HG03280 (cell line): ENCODE results near the gene TXN2.
A peak's percentile ranks its signal among the peaks of the same experiment; 100 is the strongest.
"Not testable (repeated sequence)": the region's sequence is repeated elsewhere in the genome, so short reads cannot be mapped to it uniquely, and the experiment has no call there.

Experiments
- ATAC-seq: cut with Tn5 transposase; IDR thresholded peaks from one replicate; pipeline ENCODE4 v1.9.1; 2021; ENCODE audit warnings: mild to moderate bottlenecking, moderate library complexity; ENCODE audit not compliant: unreplicated experiment

Gene TXN2, protein sequence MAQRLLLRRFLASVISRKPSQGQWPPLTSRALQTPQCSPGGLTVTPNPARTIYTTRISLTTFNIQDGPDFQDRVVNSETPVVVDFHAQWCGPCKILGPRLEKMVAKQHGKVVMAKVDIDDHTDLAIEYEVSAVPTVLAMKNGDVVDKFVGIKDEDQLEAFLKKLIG

GRCh38 chr22:36481393-36482168 lies at the start of gene TXN2:
TSS of gene TXN2 (minus strand) at chr22:36481640. CDS start at chr22:36480837, 803 bp downstream.
- ATAC-seq: peak; percentile 88

GRCh38 chr22:36528795-36529751 lies 47.6 kb upstream of the TXN2 start, which contains the start of gene EIF3D:
TSS of gene EIF3D (minus strand) at chr22:36529166. CDS start at chr22:36526121, 3,045 bp downstream.
- ATAC-seq: peak; percentile 92

- no peak for ATAC-seq
Measured at GRCh38 chr22:36528341-36528740, 46.9 kb upstream of the TXN2 start.

DNA sequence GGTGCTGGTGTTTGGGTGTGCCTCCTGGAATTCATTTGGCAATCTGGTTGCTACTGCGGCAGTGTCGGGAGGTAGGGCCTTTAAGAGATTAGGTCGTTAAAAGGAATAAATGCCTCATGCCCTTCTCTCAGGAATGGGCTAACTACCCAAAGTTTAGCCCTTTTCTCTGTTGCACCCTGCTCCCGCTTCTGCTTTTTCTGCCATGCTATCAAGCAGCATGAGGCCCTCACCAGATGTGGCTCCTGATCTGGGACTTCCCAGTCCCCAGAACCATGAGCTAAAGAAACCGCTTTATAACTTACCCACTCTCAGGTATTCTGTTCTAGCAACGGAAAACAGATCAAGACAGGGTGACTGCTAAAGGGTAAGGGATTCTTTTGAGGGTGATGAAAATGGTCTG lies 41.2 kb upstream of the TXN2 start:
- no peak for ATAC-seq

DNA sequence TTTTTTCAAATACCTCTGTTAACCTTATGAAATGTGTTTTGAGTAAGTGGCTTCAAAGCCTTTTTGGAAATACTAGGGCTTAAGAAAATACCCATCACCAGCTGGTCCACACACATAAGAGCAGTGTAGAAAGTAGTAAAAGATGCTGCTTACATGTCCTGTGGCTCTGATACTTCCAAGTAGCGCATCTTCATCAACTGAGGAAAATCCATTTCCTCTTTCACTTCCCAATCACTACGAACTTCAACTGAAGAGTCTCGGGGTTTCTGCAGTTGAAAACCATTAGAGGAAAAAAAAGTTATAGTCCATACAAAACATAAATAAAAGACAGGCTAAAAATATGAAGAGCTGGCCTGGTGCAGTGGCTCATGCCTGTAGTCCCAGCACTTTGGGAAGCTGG lies 39.0 kb upstream of the TXN2 start:
- no peak for ATAC-seq

GRCh38 chr22:36519906-36520305 lies 38.5 kb upstream of the TXN2 start:
- ATAC-seq: not testable (repeated sequence)

DNA sequence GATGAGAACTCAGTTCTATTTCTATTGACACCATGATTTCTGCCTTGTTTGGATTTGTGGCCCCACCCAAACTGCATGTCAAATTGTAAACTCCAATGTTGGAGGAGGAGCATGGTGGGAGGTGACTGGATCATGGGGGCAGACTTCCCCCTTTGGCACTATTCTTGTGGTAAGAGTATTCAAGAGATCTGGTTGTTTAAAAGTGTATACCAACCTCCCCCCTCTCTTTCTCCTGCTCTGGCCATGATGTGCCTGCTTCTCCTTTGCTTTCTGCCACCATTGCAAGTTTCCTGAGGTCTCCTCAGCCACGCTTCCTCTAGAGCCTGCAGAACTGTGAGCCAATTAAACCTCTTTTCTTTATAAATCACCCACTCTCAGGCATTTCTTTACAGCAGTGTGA lies 33.3 kb upstream of the TXN2 start:
- no peak for ATAC-seq

- ATAC-seq: no peak
Measured at GRCh38 chr22:36512991-36513390, 31.6 kb upstream of the TXN2 start.

DNA sequence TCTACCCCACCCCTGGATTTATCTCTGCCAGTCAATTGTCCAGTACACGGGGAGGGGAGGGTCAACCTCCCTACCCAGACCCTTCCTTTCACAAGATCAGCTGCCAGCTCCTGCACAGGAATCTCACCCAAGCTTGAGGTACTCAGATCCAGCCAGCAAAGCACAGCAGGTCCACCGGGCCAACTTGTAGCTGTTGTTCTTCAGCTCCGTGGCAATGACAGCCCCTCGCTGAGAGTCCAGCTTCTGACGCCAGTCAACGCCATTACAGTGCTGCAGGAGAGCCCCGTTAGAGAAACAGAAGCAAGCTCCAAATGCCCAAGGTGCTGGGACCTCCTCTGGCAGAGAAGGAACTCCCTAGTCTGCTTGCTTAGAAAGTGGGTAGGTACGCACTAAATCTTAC lies 30.9 kb upstream of the TXN2 start:
- no peak for ATAC-seq

DNA sequence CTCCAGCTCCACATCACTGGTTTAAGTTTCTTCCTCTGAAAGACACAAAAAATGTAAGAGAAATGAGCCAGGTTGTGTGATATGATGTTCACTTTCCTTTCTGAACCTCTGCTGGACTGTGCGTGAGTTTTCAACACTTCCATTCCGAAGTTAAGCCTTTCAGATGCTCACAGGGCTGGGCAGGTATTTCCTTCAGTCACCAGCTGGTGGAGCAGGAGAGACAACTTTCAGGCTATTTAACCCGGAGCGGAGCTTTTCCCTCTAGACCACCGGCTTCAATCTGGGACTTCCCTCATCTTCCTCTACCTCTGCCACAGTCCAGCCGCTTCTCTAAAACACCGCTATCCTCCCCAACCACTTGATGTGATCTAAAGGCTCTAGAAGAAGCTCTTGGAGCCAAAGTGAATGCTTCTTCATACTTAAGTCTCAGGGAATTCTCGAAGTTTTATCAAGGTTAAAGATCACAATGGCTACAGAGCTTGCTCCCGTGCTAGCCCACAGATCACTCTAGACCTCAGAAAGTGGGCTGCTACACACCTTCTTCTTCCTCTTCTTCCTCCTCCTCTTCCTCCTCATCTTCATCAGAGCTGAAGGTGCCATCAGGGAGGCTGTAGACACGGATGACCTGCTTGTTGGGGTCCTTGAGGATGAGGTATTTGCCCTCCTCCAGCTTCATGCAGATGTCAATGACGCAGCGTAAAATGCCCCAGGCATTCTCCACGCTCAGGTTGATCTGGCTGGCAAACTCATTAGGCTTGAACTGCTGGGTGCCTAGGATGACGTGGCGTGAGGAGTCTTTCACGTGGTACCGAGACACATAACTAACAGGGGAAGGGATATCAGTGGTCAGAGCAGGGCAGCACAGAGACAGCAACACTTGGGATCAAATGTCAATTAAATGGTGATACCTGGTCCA lies 29.8 kb upstream of the TXN2 start:
- ATAC-seq: no peak

GRCh38 chr22:36510384-36510783 lies 28.9 kb upstream of the TXN2 start:
- no peak for ATAC-seq

DNA sequence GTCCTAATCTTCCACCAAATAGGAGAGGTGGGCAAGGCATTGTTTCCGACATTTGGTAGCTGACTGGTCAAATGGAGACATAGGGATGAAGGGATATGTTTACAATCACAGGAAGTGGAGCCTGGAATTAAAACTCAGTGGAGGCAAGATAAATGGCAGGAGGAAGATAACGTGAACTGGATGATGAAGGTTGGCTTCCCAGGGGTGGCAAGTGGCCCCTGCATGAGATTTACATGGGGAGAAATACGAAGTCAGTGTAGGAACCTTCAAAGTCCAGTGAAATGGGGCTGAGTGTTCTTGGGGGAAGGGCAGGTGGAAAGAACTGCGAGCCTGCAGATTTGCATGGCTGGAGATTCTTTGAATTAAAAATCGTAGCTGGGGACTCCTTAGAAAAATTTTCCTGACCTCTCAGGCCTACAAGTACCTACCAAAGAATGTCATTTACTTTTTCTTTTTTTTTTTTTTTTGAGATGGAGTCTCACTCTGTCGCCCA lies 26.1 kb upstream of the TXN2 start:
- ATAC-seq: no peak

DNA sequence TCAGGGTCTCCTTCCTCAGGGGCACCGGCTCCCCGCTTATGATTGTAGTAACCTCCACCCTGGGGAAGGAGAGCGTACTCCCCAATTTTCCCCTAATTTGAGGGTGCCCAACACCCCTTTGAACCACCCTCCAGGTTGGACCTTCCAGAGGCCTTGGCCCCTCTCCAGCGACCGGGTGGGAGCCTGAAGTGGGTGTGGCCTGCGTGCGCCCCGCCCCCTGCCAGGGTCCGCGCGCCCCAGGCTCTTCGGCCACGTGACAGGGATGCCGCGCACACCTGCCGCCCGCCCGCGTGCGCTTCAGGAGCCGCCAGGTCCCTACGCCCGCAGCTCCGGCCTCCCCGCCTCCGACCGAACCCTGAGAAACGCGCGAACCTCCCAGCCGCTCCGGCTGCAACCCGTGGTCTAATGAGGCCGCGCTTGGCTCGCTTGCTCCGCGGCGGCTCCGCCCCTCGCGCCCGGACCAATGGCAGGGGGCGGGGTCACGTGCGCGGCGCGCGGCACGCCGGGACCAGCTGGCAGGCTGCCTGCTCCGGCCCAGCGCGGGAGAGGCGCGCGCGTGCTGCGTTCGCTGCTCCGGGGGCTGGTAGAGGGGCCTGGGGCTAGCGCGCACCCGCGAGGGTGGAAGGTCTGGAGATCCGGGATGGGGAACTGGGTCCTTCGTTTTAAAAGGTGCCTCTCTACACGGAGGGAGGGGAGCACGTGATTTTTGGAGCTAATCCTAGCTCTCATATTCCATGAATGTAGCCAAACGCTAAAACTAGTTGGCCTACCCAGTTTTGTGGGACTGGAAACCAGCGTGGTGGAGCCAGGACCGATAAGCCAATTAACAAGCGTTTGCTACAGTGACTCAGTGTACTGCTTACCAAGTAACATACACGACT lies 25.4 kb upstream of the TXN2 start, which contains the start of gene FOXRED2:
TSS of gene FOXRED2 (minus strand) at position 404 of the 881 bp plus-strand sequence. CDS start 618 bp downstream, outside the sequence.
- peak; percentile 85 for ATAC-seq

DNA sequence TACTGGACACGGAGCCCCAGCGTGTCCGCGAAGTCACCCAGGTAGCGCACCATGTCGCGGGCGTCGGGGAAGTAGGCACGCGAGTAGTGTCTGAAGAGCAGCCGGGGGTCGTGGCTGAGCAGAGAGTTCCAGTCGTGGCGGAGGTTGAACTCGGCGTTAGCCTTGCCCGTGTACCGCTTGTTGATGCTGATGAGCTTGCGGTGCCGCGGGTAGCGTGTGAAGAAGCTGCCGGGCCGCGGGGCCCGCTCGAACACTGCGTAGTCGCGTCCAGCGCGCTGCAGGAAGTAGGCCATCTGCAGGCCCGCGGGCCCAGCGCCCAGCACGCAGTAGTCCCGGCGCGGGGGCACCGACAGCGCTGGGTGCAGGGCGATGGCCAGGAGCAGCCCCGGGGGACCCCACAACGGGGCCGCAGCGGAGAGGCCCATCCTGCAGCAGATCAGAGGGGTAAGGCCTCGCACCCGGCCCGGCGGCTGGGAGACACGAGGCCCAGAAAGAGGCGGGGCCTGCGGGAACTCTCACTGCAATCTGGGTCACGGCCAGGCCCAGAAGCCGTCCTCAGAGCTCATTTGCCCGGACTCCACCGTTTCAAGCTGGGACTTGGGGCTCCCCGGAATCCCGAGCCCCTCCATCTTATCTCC lies 24.7 kb upstream of the TXN2 start:
- ATAC-seq: no peak

- ATAC-seq: no peak
Measured at GRCh38 chr22:36497910-36498665, 16.6 kb upstream of the TXN2 start.

DNA sequence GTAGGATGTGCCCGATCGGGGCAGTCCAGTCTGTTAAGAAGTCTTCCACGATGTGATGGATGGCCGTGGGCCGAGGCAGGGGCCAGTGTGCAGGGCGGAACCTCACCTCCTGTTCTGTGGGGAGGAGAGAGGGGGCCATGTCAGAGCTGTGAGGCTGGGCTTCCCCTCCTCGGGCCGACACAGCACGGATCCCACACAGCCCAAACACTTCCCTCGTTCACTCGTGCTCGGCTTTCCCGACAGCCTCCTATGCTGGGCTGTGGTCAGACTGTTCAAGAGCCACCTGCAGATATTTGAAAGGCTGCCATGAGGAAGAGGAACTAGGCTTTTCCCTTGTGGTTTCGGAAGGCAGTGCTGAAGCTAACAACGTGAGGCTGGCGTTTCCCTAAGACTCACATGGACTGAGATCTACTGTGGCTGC lies 12.3 kb upstream of the TXN2 start:
- no peak for ATAC-seq

DNA sequence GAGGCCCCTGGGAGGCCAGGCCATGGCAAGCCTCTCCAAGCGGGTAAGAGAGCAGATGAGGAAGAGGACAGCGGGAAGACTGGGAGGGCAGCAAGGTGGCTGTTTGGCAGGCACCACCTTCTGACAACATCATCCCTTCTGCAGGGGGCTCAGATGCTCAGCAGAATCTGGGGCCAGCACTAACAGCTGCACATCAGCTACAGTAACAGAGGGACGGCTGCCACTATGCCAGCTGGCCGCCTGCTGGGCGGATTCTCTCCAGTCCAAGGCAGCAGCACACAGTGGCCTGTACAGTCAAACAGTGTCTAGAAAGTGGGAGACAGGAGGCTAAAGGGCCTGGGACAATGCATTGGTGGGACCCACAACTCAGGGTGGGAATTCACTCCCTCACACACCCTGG lies 10.7 kb upstream of the TXN2 start:
- ATAC-seq: no peak

- no peak for ATAC-seq
Measured at GRCh38 chr22:36491155-36491554, 9.7 kb upstream of the TXN2 start.
